ENCODE results near the gene CLECL1.

GRCh38 chr12:9707864-9708808 is 24.8 kb downstream of the CLECL1 start:
- TF ChIP-seq EZH2 (IDR thresholded peaks at IDR 0.05; ENCODE audit: borderline replicate concordance, low read depth, low read length, severe bottlenecking) (no peak), MAX (IDR thresholded peaks at IDR 0.05; ENCODE audit: insufficient read depth, insufficient read length) (no peak), POLR2AphosphoS5 (IDR thresholded peaks at IDR 0.05; ENCODE audit: insufficient read depth, low read depth, low read length) (no peak), POLR2A (IDR thresholded peaks at IDR 0.05; ENCODE audit: low read depth, low read length) (no peak), CTCF (IDR thresholded peaks at IDR 0.05; ENCODE audit: extremely low read depth in 1 of 2, insufficient read depth in 1 of 2, low read depth in 1 of 2, low read length in 2 of 2) (peak; percentile 77 to 78), GATA2 (IDR thresholded peaks at IDR 0.05; ENCODE audit: insufficient read depth, insufficient read length, low read depth, low read length) (no peak), MYC (IDR thresholded peaks at IDR 0.05; ENCODE audit: low read depth, low read length) (no peak), JUN (IDR thresholded peaks at IDR 0.05; ENCODE audit: borderline replicate concordance, insufficient read depth, insufficient read length, low read depth) (no peak)
